Activated T-helper 2 cell treated with anti-CD3 and anti-CD28 coated beads, Interferon-gamma antibody, Interleukin-2, Interleukin-4, amounts not matched to agents 10 μg/mL and 5 μg/mL and 100 μg/mL, durations not matched to agents 14 hours and 24 hours and 36 hours (primary cell): Measurements from ENCODE around the gene SH3RF3. TPM values are rescaled to one million over a fixed set of nuclear protein-coding genes. Genes with fewer than 3 reads are reported as not detected.

Source experiments
- DNase-seq: peaks from one replicate; pipeline ENCODE4 v3.0.0; 2021; ENCODE audit warnings: low spot score
- H3K27ac Mint-ChIP-seq: one replicate; pipeline ENCODE4 v1.8.0; 2021; ENCODE audit warnings: mixed read lengths
- H3K27me3 Mint-ChIP-seq: one replicate; pipeline ENCODE4 v1.8.0; 2021; ENCODE audit warnings: low read depth, mixed read lengths
- H3K36me3 Mint-ChIP-seq: one replicate; pipeline ENCODE4 v1.8.0; 2021; ENCODE audit warnings: low read depth, mixed read lengths
- H3K4me1 Mint-ChIP-seq: one replicate; pipeline ENCODE4 v1.8.0; 2021; ENCODE audit warnings: low read depth, mixed read lengths
- H3K4me3 Mint-ChIP-seq: one replicate; pipeline ENCODE4 v1.8.0; 2021; ENCODE audit warnings: low read depth, mild to moderate bottlenecking, moderate library complexity, mixed read lengths
- H3K9me3 Mint-ChIP-seq: one replicate; pipeline ENCODE4 v1.8.0; 2021; ENCODE audit warnings: mixed read lengths
- intact Hi-C: fragments of 100-400 bp; cut with micrococcal nuclease; formaldehyde crosslinking; loops from one replicate; pipeline ENCODE4 v1.15.1; 2023
- total RNA-seq: library from RNA; stranded (reverse); gene quantifications from 2 replicates; pipeline ENCODE4 v1.2.3, GENCODE V29; 2022

Gene SH3RF3
- 0.64 and 0.78 TPM in 2 replicates for total RNA-seq

- Mint-ChIP-seq H3K4me3 (peak within 1 kb of the TSS; percentile 74), H3K27me3 (peaks cover 64% of the 10 kb centered on the region), H3K36me3 (no peaks in the 10 kb centered on the region), H3K27ac (no peak within 1 kb of the TSS), H3K4me1 (peaks cover 19% of the 10 kb centered on the region), H3K9me3 (no peaks in the 10 kb centered on the region)
- DNase-seq, result no peak
- intact Hi-C loops, result loop anchor here (1.0 to 5.0 kb wide), 3 partner anchors 86 to 489 kb away; no protein-coding TSS in a partner anchor
Measured at GRCh38 chr2:109128616-109129355, at the start of gene SH3RF3. Gene SH3RF3 (plus strand): TSS chr2:109129205.

GRCh38 chr2:109079590-109079989 is 49.4 kb upstream of the SH3RF3 start:
- intact Hi-C loops, result no loop called here
- H3K9me3 Mint-ChIP-seq, result no peaks in the 10 kb centered on the region
- no peaks in the 10 kb centered on the region for H3K36me3 Mint-ChIP-seq
- H3K27ac Mint-ChIP-seq, result no peak overlapping the region
- no peak for DNase-seq
- no peak overlapping the region for H3K4me3 Mint-ChIP-seq
- no peaks in the 10 kb centered on the region for H3K4me1 Mint-ChIP-seq
- peaks cover 2% of the 10 kb centered on the region for H3K27me3 Mint-ChIP-seq

GRCh38 chr2:109080109-109080508 is 48.9 kb upstream of the SH3RF3 start:
- Mint-ChIP-seq H3K4me1 (no peaks in the 10 kb centered on the region), H3K27ac (no peak overlapping the region), H3K9me3 (no peaks in the 10 kb centered on the region), H3K36me3 (no peaks in the 10 kb centered on the region), H3K27me3 (peaks cover 2% of the 10 kb centered on the region), H3K4me3 (no peak overlapping the region)
- intact Hi-C loops, result no loop called here
- DNase-seq, result no peak

GRCh38 chr2:109080757-109081156 is 48.2 kb upstream of the SH3RF3 start:
- Mint-ChIP-seq H3K27ac (no peak overlapping the region), H3K36me3 (no peaks in the 10 kb centered on the region), H3K4me3 (no peak overlapping the region), H3K27me3 (peaks cover 2% of the 10 kb centered on the region), H3K9me3 (no peaks in the 10 kb centered on the region), H3K4me1 (no peaks in the 10 kb centered on the region)
- intact Hi-C loops, result no loop called here
- no peak for DNase-seq

GRCh38 chr2:109081374-109081773 is 47.6 kb upstream of the SH3RF3 start:
- Mint-ChIP-seq H3K27ac (no peak overlapping the region), H3K4me1 (no peaks in the 10 kb centered on the region), H3K36me3 (no peaks in the 10 kb centered on the region), H3K9me3 (no peaks in the 10 kb centered on the region), H3K27me3 (peaks cover 2% of the 10 kb centered on the region), H3K4me3 (no peak overlapping the region)
- no peak for DNase-seq
- intact Hi-C loops, result no loop called here

GRCh38 chr2:109083771-109084170 is 45.2 kb upstream of the SH3RF3 start:
- no peaks in the 10 kb centered on the region for H3K9me3 Mint-ChIP-seq
- H3K27me3 Mint-ChIP-seq, result no peaks in the 10 kb centered on the region
- DNase-seq, result no peak
- no peaks in the 10 kb centered on the region for H3K4me1 Mint-ChIP-seq
- H3K27ac Mint-ChIP-seq, result no peak overlapping the region
- intact Hi-C loops, result no loop called here
- H3K4me3 Mint-ChIP-seq, result no peak overlapping the region
- no peaks in the 10 kb centered on the region for H3K36me3 Mint-ChIP-seq

- no peaks in the 10 kb centered on the region for H3K9me3 Mint-ChIP-seq
- H3K4me3 Mint-ChIP-seq, result no peak overlapping the region
- intact Hi-C loops, result no loop called here
- H3K27me3 Mint-ChIP-seq, result no peaks in the 10 kb centered on the region
- no peak overlapping the region for H3K27ac Mint-ChIP-seq
- H3K4me1 Mint-ChIP-seq, result no peaks in the 10 kb centered on the region
- DNase-seq, result no peak
- no peaks in the 10 kb centered on the region for H3K36me3 Mint-ChIP-seq
Measured at GRCh38 chr2:109084341-109084740, 44.7 kb upstream of the SH3RF3 start.

GRCh38 chr2:109085912-109086742 is 42.9 kb upstream of the SH3RF3 start:
- H3K27me3 Mint-ChIP-seq, result no peaks in the 10 kb centered on the region
- H3K4me1 Mint-ChIP-seq, result no peaks in the 10 kb centered on the region
- intact Hi-C loops, result no loop called here
- H3K36me3 Mint-ChIP-seq, result no peaks in the 10 kb centered on the region
- no peak overlapping the region for H3K4me3 Mint-ChIP-seq
- DNase-seq, result no peak
- H3K27ac Mint-ChIP-seq, result no peak overlapping the region
- H3K9me3 Mint-ChIP-seq, result no peaks in the 10 kb centered on the region

- intact Hi-C loops, result no loop called here
- DNase-seq, result no peak
- no peaks in the 10 kb centered on the region for H3K4me1 Mint-ChIP-seq
- no peaks in the 10 kb centered on the region for H3K9me3 Mint-ChIP-seq
- H3K36me3 Mint-ChIP-seq, result no peaks in the 10 kb centered on the region
- no peak overlapping the region for H3K4me3 Mint-ChIP-seq
- H3K27ac Mint-ChIP-seq, result no peak overlapping the region
- H3K27me3 Mint-ChIP-seq, result no peaks in the 10 kb centered on the region
Measured at GRCh38 chr2:109086743-109087020, 42.3 kb upstream of the SH3RF3 start.

- no peak overlapping the region for H3K27ac Mint-ChIP-seq
- intact Hi-C loops, result no loop called here
- H3K27me3 Mint-ChIP-seq, result no peaks in the 10 kb centered on the region
- H3K9me3 Mint-ChIP-seq, result no peaks in the 10 kb centered on the region
- H3K4me1 Mint-ChIP-seq, result no peaks in the 10 kb centered on the region
- H3K4me3 Mint-ChIP-seq, result no peak overlapping the region
- DNase-seq, result no peak
- no peaks in the 10 kb centered on the region for H3K36me3 Mint-ChIP-seq
Measured at GRCh38 chr2:109087055-109087663, 41.8 kb upstream of the SH3RF3 start.

- peaks cover 11% of the 10 kb centered on the region for H3K9me3 Mint-ChIP-seq
- H3K4me3 Mint-ChIP-seq, result no peak overlapping the region
- H3K36me3 Mint-ChIP-seq, result no peaks in the 10 kb centered on the region
Measured at GRCh38 chr2:109089602-109090300, 39.3 kb upstream of the SH3RF3 start.

GRCh38 chr2:109091526-109091925 is 37.5 kb upstream of the SH3RF3 start:
- H3K36me3 Mint-ChIP-seq, result no peaks in the 10 kb centered on the region
- intact Hi-C loops, result no loop called here
- H3K4me3 Mint-ChIP-seq, result no peak overlapping the region
- H3K27ac Mint-ChIP-seq, result no peak overlapping the region
- DNase-seq, result no peak
- peaks cover 14% of the 10 kb centered on the region for H3K9me3 Mint-ChIP-seq
- H3K4me1 Mint-ChIP-seq, result no peaks in the 10 kb centered on the region
- no peaks in the 10 kb centered on the region for H3K27me3 Mint-ChIP-seq

More at GRCh38 chr2:109089602-109090300, 39.3 kb upstream of the SH3RF3 start:
- Mint-ChIP-seq H3K27ac (no peak overlapping the region), H3K4me1 (no peaks in the 10 kb centered on the region), H3K27me3 (no peaks in the 10 kb centered on the region)
- intact Hi-C loops, result no loop called here
- no peak for DNase-seq
